NOMO-1 treated with DMSO at 0.1 percent for 48 hours (cell line): Measurements from ENCODE around the gene ADAMTS17.

Experiments
- DNase-seq: peaks from one replicate; lab custom pipeline; 2025; ENCODE audit not compliant: unreplicated experiment; lab: John Stamatoyannopoulos, UW

The ADAMTS17 gene

GRCh38 chr15:100056411-100057072, 285.2 kb downstream of the ADAMTS17 start:
- no peak for DNase-seq

DNA sequence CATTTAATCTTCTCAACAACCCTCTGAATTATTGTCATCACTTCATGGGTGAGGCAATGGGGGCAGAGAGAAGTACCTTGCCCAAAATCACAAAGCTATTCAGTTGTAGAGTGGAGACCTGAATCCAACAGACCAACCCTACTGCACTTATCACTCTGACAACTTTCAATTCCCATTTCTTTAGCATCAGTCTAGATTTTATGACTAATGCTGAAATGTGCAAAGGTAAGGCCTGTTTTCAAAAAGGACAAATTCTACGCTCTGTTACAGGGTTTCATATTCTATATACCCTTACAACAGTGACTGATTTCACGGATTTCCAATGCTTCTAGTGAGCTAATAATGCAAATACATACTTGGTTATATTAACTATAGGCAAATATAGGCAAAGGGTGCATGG, 286.0 kb downstream of the ADAMTS17 start:
- no peak for DNase-seq

DNA sequence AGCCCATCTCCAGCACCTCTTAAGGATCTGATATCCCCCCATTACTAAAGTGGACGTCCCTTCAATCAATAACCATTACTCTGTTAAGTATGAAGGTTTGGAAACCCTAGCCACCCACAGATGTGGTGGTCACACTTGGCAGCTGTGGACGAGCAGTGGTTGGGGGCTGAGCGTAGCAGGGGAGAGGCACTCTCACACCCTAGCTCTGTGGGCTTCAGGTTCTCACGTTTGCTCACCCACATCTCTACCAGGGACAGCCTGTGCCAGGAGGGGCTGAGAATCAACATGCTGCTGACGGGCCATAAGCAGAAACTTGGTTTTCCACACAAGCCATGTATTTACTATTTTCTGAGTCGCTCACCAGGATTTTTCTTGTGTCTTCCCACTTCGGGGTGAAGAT, 287.2 kb downstream of the ADAMTS17 start:
- DNase-seq: no peak

GRCh38 chr15:100053474-100054121, 288.2 kb downstream of the ADAMTS17 start:
- no peak for DNase-seq

DNA sequence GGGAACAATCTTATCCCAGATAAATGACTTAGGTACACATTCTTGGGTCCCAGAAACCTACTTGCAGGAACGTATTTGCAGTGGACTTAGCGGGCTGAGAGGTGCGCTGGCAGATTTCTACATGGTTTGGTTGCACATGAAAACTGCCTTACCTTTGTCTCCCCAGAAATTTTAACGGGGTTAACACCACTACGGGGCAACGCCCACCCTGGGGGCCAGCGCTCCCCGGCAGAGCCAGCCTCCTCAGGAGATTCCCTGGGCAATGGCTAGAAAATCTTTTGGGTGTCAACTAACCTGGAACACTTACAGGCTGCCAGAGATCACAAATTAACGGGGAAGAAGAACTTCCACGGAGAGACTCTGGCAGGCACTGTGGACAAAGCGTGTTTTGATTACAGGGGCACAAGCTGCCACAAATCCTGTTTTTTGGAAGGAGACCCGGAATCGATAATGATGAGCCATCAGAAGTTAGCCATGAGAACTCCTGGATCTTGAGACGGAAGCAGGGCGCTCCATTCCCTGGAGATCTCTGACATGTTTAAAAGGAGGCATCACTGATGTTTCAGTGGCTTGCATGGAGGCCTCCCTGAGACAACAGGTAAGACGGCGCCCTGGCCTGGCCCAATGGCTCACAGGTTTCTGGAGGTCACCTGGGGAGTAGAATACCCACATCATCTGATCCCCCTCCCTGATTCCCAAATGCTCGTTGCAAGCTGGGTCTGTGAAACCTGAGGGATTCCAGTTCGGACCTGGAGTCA, 288.9 kb downstream of the ADAMTS17 start:
- no peak for DNase-seq

GRCh38 chr15:100050877-100051786, 290.6 kb downstream of the ADAMTS17 start:
- DNase-seq: peak; percentile 72

DNA sequence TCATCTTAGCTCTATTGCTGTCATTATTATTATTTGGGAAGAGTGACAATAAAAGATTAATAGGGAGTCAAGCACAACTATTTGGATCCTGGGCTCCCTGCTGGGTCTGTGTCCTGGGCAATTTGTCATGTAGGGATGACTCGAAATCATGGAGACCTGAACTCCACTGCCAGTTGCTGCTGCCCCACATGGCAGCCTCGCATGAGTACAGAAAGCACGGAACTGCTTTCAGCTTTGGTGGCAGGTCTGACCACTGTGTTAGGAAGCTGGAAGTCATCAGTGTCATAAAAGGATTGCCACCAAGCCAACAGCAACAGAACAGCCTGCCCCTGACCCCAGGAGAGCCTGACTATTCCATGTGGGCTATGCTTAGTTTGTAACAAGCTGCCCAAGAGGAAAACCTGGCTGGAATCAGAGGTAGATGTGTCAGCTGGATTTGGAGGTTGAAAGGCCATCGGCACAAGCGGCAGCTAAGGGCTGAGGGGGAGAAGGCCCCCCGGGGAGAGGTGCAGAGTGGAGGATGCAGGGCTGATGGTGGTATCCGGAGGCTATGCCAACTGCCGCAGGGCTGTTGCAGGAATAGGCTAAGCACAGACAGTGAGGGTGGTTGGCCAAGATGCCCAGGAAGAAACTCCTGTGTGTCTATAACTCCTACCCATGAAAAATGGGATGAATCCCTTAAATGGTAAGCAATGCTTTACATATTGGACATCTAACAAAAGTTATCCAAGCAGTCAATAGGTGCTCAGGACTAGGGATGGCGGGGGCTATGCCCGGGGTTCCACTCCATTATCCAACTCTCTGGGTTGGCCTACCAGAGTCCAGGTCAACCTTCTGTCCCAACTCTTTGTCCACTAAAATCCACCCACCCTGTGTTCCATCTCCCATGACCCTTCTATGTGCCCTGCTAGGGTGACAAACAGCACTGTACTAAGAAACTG, 291.6 kb downstream of the ADAMTS17 start:
- DNase-seq: no peak

DNA sequence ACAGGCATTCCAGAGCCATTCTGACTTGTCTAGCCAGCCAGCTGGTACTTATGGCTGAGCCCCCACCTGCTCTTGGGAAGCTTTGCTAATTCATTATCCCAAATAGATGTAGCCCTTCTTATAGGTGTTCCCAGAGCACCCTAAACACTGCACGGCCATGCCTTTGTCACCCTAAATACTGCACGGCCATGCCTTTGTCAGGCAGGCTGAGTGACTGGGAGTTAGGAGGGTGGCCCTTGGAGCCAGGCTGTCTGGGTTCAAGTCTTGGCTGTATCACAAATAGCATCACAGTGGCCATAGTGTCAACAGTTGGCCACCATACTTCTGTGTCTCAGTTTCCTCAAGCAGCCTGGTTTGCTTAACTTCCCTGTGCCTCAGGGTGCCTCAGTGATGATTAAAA, 292.3 kb downstream of the ADAMTS17 start:
- no peak for DNase-seq

GRCh38 chr15:100048736-100049135, 293.0 kb downstream of the ADAMTS17 start:
- no peak for DNase-seq

- no peak for DNase-seq
These were observed 298.1 kb downstream of the ADAMTS17 start for GRCh38 chr15:100043692-100044091.

GRCh38 chr15:100043068-100043641, 298.6 kb downstream of the ADAMTS17 start:
- DNase-seq: peak; percentile 38

DNA sequence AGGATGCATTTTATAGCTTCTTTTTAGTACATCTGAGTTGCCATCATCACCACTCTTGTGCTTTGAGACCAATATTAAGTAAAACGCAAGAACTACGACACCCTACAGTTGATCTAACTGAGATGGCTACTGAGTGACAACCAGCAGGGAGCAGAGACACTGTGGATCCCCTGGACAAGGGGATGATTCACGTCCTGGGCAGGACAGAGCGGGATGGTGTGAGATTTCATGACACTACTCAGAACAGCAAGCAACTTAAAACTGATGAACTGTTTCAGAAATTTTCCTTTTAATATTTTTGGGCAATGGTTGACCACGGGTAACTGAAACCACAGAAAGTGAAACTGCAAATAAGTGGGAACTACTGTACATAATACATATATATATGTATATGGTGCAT, 299.2 kb downstream of the ADAMTS17 start:
- peak; percentile 41 for DNase-seq

DNA sequence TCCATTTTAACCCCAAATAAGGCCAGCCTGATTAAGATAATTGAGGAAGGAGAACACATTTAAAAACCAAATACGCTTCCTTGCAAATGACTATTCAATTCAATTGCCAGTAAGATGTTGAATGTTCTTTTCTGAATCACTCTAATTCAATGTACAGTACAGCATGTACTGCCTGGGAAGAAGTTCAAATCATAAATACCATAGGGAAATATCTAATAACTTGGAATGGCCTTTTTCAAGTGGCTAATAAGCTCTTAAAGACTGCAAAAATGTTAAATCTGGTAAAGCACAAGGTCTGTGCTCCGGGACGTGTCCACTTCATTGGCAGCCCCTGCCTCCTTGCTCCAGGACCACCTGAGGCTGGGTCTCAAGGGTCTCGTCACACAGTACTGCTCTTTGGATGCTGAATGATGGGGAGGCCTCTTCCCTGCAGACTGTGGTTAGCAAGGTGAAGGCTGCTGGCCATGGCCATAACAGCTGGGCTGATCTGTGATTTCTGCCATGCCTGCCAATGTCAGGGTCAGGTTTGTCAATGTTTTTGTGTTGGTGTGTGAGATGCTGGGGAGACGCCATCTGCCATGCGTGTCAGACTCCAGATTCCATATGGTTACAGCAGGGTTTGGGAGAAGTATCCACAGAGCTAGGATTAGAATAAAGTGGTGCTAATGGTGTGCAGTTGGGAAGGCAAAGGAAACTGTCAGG, 300.5 kb downstream of the ADAMTS17 start:
- no peak for DNase-seq

DNA sequence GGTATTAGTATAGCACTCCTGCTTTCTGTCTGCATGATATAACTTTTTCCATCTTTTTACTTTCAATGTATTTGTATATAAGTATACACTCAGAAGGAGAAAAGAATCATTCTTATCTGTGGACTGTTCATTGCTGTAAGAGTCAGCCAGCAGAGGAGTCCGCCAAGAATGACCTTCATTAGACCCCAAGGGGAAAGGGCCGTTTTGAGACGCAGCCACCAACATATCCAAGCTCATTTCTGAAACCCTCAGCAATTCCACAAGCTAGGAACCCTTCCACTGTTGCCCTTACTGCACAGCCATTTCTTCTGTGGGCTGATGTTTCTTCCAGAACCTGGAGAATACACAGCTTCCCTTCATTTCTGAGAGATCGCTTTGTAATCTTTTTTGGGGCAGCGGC, 301.8 kb downstream of the ADAMTS17 start:
- no peak for DNase-seq

GRCh38 chr15:100038736-100039135, 303.0 kb downstream of the ADAMTS17 start:
- no peak for DNase-seq

- DNase-seq: no peak
These were observed 303.9 kb downstream of the ADAMTS17 start for GRCh38 chr15:100037901-100038300.

GRCh38 chr15:100036015-100036414, 305.8 kb downstream of the ADAMTS17 start:
- no peak for DNase-seq

GRCh38 chr15:100034191-100034590, 307.6 kb downstream of the ADAMTS17 start:
- DNase-seq: no peak
